ENCODE measurements around the gene VIPR2.

DNA sequence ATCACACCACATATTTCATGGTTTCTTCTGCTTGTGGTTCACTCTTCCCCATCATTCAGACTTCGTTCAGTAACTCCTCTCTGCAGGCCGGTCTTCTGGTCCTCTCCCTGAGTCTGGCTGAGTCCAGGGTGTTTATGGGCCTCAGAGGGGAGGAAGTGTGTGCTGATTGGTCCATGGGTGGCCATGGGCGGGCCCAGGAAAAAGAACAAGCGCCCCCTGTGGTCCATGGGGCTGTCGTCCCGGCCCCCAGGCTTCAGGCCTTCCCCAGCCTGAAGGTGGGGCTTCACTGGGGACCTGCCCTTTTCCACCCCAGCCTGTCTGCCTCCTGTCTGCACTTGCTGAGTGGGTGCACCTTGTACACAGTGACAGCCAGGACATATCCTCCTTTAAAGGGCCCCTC is 123.7 kb downstream of the VIPR2 start:
- TF ChIP-seq, protein P1, sequence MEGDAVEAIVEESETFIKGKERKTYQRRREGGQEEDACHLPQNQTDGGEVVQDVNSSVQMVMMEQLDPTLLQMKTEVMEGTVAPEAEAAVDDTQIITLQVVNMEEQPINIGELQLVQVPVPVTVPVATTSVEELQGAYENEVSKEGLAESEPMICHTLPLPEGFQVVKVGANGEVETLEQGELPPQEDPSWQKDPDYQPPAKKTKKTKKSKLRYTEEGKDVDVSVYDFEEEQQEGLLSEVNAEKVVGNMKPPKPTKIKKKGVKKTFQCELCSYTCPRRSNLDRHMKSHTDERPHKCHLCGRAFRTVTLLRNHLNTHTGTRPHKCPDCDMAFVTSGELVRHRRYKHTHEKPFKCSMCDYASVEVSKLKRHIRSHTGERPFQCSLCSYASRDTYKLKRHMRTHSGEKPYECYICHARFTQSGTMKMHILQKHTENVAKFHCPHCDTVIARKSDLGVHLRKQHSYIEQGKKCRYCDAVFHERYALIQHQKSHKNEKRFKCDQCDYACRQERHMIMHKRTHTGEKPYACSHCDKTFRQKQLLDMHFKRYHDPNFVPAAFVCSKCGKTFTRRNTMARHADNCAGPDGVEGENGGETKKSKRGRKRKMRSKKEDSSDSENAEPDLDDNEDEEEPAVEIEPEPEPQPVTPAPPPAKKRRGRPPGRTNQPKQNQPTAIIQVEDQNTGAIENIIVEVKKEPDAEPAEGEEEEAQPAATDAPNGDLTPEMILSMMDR (IDR thresholded peaks at IDR 0.05; ENCODE audit: borderline replicate concordance, extremely low read depth, low read length, poor library complexity, severe bottlenecking): no peak
- no peak for TF ChIP-seq EZH2 (IDR thresholded peaks at IDR 0.05; ENCODE audit: borderline replicate concordance, low read depth, low read length, severe bottlenecking)
